Measurements from ENCODE around the gene TSN.

TSN gene

DNA sequence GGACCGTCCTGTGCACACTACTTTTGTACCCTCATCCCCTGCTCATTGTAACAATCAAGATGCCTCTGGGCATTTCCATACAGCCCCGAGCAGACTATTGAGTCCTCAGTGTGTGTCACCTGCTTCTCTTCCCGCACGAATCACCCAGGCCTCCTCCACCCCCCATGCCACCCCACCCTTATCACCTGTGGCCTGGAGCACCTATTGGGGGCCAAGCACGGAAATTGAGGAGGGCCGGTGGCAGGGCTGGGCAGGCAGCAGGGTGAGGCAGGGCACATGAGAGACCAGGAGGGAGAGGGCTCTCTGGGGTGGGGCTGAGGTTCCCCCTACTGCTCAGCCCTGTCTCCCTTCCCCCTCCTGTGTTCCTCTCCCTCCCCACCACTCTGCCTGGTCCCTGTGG lies 14.5 kb upstream of the TSN start:
- no peak overlapping the region for H3K27ac ChIP-seq
- DNase-seq (ENCODE audit: low read depth, low spot score) = no peak

DNA sequence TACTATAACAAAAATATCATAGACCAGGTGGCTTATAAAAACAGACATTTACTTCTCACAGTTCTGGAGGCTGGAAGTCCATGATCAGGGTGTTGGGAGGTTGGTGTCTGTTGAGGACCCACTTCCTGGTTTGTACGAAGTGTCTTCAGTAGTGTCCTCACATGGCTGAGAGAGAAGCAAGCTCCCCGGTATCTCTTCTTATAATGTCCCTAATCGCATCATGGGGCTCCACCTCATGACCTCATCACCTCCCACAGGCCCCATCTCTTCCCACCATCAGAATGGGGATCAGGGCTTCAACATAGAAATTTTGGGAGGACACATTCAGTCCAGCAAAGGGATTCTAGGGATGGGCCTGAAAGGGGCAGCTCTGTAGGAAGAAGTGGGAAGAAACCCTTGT lies 14.0 kb upstream of the TSN start:
- no peak for DNase-seq (ENCODE audit: low read depth, low spot score)
- H3K27ac ChIP-seq = no peak overlapping the region

DNA sequence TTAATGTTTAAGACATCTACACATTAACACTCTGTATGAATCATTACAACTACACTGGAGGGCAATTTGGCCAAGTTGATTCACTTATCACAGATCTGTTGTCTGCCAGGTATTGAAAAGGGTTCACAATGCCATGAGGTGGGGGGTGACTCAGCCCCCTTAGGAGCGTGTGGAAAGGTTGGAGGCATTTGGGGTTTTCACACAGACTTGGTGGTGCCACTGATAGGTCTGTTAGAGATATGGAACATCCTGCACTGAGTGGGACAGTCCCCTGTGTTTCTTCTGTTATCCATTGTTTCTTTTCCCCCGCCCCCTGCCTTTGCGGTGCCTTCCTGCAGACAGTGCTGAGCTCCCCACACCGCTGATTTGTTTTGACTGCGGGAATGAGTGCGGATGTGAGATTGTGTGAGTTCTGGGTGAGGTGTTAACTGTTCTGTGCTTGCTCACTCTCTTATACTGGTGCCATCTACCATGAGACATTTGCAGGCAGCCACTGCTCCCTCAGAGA lies 9.3 kb upstream of the TSN start:
- H3K27ac ChIP-seq = no peak overlapping the region
- DNase-seq (ENCODE audit: low read depth, low spot score) = peak; percentile 36

DNA sequence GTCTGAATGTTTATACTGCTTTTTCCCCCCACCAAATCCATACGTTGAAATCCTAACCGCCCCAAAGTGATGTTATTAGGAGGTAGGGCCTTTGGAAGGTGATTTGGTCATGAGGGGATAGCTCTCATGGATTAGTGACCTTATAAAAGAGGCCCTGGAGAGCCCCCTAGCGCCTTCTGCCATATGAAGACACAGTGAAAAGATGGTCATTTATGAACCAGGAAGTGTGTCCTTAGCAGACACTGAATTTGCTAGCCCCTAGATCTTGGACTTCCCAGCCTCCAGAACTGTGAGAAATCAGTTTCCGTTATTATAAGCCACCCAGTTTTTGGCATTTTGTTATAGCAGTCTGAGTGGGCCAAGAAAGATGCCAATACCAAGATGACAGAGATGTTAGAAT lies 7.2 kb upstream of the TSN start:
- DNase-seq (ENCODE audit: low read depth, low spot score) = no peak
- H3K27ac ChIP-seq = no peak overlapping the region

DNA sequence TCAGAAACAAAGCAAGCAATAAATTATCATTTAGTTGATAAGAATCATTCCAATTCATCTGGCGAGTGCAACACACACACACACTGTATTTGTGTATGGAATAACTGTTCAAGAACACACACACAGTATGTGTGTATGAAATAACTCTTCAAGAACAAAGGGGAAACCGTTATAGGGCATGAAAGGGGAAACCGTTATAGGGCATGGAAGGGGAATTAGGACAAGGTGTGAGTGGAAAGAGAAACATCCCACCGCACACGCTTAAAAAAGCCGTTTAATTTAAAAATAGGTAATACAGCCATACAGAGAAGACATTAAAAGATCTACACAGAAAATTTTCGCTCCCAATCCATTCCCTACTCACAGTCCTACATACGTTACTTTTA lies 607 bp upstream of the TSN start:
- peak overlapping the region; percentile 80 for H3K27ac ChIP-seq
- DNase-seq (ENCODE audit: low read depth, low spot score) = no peak

DNA sequence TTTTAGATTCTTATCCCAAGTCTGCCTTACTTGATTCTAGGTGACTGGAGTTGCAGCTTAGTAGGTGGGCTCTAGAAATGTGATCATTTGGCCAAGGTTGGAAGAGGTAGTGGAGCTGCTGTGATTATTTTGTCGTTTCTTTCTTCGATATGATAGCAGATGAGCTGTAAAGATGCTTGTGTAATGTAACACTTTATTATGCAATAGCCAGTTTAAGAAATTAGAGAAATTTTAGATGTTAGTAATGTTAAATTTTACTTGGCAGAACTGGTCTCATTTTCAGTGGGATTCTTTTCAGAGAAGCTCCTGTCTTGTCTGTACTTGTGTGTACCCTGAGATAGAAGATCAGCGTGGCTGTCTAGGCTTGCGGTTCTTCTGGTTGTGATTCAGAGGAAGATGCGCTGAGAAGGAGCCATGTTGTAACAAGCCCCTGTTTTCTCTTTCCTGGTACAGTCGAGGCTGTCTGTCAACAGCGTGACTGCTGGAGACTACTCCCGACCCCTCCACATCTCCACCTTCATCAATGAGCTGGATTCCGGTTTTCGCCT lies 9.3 kb downstream of the TSN start:
- no peak for DNase-seq (ENCODE audit: low read depth, low spot score)
- H3K27ac ChIP-seq = no peak overlapping the region

DNA sequence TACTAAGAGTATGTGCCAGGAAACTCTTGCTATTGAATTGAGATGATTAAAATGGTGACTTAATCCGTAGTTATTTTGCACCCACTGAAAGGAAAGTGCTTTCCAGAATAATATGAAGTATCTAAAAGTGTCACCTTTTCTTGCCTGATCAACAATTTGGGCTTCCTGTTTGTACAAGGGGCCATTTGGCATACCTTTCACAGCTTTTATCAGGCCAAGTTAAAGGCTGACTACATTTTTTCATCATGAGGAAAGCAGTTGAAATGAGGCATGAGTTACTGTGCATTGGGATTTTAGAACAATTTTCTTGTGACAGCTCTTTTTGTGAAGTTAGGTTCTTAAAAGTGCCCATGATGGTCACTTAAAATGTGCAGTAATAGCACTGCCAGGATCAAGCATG lies 11.2 kb downstream of the TSN start:
- DNase-seq (ENCODE audit: low read depth, low spot score) = no peak
- no peak overlapping the region for H3K27ac ChIP-seq

DNA sequence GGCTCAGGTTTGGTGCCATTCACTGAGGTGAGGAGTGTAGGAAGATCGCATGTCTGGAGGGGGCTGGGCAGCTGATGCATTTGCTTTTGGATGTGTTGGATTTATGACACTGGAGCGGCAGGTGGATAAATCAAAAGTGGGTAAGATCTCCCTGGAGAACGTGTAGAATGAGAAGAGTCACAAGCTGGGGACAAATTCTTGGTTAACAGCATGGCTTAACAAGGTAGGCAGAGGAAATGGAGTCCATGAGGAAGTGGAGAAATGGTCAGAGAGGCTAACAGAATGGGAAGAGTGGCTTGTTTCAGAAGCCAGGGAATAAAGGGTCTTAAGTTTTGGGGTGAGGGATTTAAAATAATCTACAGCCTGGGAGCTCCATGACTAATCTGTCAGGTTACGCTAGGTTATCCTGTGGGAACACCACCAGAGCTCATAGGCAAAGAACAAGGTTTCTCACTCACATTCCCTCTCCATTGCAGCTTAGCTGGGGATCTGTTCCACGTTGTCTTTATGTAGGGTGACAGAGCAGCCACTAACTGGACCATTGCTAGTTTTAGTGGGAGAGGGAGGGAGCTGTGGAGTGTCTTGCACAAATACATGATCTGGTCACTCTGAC lies 12.8 kb downstream of the TSN start:
- DNase-seq (ENCODE audit: low read depth, low spot score) = no peak
- H3K27ac ChIP-seq = no peak overlapping the region

DNA sequence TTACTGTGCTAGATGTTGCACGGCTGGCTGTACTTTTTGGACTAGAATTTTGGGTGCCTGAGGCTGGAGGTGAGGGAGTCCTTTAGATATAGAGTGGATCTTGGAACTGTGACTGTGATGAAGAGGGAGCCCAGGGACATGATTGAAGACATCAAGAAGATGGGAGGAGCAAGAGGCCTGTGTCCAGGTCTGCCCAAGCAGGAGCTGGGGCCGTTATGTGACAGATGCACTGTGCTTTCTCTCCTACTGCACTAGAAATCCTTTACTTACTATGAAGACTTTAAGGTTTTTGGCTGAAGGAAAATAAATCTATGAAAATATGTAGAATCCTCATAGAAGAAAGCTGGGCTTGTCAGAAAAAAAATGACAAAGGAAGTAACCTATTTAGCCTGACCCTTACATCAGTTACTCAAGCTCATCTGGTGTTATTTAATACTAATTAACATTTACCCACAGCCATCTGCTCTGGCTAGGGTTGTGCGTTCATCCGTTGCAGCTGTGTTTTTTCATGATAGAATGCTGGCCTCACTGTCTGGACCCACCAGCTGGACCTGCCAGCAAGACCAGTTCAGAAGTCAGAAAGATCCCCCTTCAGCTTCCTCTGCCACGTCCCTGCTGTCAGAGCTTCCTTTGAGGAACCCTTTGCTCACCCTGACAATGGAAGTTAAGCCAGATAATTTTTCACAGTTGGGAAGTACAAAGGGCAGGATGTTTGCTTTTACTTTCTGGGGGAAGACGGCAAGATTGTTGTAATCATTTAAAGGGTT lies 16.7 kb downstream of the TSN start:
- no peak for DNase-seq (ENCODE audit: low read depth, low spot score)
- no peak overlapping the region for H3K27ac ChIP-seq

DNA sequence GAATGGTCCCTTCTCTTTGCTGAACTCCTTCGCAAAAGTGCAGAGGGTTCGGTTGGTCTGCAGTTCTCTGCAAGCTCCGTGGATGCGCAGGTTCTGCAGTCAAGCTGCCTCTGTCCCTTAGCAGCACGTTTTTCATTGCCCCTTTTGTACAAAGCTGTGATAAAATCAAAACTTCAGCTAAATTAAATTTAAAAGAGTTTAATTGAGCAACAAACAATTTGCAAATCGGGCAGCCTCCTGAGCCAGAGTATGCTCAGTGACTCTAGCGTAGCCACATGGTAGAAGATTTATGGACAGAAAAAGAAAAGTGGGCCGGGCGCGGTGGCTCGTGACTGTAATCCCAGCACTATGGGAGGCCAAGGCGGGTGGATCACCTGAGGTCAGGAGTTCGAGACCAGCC lies 18.8 kb downstream of the TSN start:
- DNase-seq (ENCODE audit: low read depth, low spot score) = no peak
- H3K27ac ChIP-seq = no peak overlapping the region

DNA sequence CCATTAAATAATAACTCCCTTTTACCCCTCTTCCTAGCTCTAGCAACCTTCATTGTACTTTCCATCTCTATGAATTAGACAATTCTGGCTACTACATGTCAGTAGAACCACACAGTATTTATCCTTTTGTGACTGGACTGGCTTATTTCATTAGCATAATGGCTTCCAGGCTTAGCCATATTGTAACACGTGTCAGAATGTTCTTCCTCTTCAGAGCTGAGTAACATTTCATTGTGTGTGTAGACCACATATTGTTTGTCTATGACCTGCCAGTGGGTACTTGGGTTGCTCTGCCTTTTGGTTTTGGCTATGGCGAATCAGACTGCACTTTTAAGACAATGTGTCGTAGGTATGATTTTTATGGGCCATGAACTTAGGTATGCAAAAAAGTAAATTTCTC lies 20.9 kb downstream of the TSN start:
- no peak overlapping the region for H3K27ac ChIP-seq
- no peak for DNase-seq (ENCODE audit: low read depth, low spot score)

DNA sequence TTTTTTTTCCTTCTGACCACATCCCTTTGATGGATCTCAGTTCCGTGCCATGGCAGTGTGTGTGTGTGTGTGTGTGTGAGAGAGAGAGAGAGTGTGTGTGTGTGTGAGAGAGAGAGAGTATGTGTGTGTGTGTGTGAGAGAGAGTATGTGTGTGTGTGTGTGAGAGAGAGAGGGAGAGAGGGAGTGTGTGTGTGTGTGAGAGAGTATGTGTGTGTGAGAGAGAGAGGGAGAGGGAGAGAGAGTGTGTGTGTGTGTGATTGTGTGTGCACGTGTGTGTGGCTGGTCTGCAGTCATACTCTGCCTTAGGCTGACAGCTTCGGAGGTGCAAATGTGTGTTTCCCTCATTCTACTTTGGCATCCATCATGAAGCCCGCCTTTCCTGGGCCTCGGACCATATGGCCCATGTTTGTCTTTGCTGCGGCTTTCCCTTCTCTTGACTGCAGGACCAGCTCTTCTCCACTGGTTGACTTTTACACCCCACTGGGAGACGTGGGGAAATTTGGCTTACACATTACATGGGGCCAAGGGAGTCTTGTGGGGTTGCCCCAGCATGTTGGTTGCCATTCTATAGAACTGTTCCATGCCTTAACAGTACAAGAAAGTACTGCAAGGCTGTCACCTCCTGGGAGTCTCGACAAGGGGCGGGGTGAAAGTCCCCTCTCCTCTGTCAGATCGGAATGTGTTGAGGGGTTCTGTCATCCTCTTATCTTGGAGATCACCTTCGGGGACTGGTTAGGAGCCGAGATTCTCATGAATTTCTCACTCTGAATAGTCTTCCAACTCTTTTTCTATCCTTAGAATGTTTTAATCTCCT lies 21.6 kb downstream of the TSN start:
- DNase-seq (ENCODE audit: low read depth, low spot score) = no peak
- no peak overlapping the region for H3K27ac ChIP-seq

DNA sequence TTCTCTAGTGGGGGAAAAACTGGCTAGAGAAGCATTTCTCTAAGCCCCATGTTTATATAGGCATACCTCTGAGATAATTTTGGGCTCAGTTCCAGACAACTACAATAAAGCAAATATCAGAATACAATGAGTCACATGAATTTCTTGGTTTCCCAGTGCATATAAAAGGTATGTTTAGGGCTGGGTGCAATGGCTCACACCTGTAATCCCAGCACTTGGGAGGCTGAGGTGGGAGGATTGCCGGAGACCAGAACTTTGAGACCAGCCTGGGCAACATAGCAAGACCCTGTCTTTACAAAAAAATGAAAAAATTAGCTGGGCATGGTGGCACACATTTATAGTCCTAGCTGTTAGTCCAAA lies 22.2 kb downstream of the TSN start:
- H3K27ac ChIP-seq = no peak overlapping the region
- peak; percentile 45 for DNase-seq (ENCODE audit: low read depth, low spot score)

DNA sequence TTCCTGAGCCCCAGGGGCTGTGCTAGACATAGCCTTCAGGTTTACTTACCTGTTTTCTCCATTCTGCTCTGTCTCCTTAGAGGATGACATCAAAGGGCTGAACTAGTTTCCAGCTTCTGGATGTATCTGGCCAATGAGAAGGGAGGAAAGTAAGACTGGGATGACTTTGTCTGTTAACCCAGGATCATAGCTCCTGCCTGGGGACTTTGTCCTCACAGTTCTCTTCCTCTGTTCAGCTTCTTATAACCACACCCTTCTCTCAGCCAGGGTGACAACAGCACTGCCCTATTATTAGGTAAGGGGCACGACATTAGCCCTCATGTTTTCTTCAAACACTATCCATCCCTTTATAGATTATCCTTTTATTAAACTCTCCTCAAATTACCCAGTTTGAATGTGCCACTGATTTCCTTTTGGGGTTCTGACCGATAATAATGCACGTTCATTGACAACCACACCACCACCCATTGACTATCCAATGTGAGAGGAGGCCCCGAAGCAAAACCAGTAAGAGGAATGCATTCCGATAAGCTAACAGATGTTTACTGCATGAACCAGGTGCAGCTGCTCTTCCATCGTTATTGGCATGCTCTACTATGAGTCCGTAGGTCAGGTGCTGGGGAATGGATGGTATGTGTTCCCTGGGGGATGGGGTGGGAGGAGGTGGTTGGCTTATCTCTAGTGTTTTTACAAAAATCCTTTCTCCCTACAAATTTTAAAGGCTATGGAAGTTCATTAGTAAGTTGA lies 23.5 kb downstream of the TSN start:
- no peak for DNase-seq (ENCODE audit: low read depth, low spot score)
- H3K27ac ChIP-seq = no peak overlapping the region

DNA sequence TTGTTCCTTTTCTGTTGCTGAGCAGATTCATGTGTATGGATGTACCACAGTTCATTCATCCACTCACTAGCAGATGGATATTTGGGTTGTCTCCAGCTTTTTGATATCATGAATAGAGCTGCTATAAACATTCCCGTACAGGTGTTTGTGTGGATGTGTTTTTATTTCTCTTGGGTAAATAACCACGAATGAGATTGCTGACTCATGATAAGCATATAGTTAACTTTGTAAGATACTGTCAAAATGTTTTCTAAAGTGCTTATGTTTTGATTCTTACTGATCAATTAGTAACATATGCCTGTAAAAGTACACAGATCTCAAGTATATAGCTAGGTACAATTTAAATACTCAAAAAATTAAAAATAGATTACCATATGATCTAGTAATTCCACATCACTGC lies 27.7 kb downstream of the TSN start:
- no peak for DNase-seq (ENCODE audit: low read depth, low spot score)
- no peak overlapping the region for H3K27ac ChIP-seq

DNA sequence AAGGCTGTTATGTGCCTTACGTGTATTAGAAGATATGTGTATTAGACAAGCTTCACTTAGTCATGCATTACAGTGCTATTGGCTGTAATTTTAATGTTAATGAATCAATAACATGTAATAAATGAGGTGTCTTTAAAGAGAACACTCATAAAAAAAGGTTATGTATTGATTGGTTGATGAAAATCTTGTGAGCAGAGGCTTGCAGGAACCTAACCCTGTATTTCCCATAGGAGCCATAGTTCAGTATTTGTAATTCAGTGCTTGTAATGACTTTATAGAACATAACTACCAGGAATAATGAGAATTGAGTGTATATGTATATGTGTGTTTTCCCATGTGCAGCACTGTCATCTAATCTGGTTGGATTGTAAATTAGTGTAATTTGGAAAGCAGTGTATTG lies 33.2 kb downstream of the TSN start:
- DNase-seq (ENCODE audit: low read depth, low spot score) = no peak
- no peak overlapping the region for H3K27ac ChIP-seq

DNA sequence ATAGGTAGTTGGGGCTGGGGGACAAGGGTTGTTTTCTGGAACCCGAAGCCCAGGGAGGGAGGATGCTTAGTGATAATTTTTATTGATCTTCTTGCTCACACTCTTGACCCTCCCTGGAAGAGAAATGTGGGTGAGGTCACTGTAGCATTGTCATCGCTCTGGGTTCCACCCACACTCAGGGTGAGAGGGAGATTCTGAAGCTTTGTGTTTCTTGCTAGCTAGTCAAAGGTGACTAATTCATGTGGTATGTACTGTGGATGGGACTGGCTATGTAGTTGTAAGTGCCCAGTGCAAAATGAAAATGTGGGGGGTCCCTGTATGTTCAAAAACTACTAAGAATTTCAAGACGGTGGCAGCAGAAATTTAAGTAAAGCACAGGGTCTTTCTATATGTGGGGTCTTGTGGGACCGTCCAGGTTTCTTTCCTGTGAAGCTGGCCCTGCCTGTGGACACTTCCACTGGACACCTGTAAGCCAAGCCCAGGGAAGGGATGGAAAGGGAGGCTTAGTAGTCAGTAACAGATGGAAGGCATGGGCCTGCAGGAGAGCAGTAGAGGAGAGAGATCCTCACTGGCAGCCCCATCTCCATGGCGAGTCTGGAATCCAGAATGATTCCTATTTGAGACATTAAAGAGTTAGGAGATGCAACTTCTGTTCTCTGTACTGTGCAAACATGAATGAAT lies 35.0 kb downstream of the TSN start:
- H3K27ac ChIP-seq = no peak overlapping the region
- peak; percentile 78 for DNase-seq (ENCODE audit: low read depth, low spot score)

DNA sequence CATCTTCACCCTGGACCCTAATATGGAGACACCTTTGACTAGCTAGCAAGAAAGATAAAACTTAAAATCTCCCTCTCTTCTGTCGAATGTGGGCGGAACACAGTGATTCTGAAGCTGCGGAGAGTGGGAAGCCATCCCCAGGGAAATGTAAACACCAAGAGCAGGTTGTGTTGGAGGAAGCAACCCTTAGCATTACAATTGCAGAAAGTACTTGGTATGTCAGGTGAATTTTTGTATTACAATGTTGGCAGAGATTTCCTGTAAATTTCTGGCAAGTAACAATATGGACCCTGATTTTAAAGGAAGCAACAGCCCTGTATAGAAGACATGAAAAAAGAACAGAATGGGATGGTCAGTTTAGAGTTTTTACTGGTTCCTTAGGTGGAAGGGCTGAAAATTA lies 35.8 kb downstream of the TSN start:
- DNase-seq (ENCODE audit: low read depth, low spot score) = no peak
- H3K27ac ChIP-seq = no peak overlapping the region

DNA sequence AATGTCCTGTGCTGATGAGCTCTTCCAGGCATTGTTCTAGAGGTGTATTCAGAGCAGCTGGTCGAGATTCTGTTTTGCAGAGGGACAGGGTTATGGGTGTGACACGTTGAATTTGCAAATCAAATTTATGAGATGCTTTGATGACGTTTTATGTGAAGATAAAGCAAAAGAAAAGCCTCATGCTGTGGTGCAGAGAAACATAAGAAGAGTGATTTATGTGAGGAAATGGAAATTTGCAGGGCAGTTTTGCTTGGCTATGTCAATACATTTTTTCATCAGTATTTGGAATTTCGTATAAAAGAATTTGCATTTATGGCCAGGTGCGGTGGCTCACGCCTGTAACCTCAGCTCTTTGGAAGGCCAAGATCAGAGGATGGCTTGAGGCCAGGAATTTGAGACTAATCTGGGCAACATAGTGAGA lies 36.4 kb downstream of the TSN start:
- no peak for DNase-seq (ENCODE audit: low read depth, low spot score)
- H3K27ac ChIP-seq = no peak overlapping the region

DNA sequence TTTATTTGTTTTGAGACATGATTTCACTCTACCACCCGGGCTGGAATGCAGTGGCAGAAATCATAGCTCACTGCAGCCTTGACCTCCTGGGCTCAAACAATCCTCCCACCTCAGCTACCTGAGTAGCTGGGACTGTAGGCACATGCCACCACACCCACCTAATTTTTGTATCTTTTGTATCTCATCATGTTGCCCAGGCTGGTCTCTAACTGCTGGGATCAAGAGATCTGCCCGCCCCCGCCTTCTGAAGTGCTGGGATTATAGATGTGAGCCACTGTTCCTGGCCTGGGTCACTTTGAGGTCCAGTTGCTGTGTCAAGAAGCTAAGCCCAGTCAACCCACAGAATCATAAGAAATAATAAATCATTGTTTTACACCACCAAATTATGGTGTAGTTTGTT lies 38.4 kb downstream of the TSN start:
- DNase-seq (ENCODE audit: low read depth, low spot score) = no peak
- no peak overlapping the region for H3K27ac ChIP-seq

Data from epithelial cell of prostate (primary cell).